Neural progenitor cell (in vitro differentiated cells): Measurements from ENCODE around the gene PRKCA. TPM values are rescaled to one million over a fixed set of nuclear protein-coding genes. Genes with fewer than 3 reads are reported as not detected.

Experiments
- DNase-seq: peaks from one replicate; pipeline ENCODE4 v3.0.0-alpha.2; 2016; ENCODE audit warnings: low spot score
- H2AFZ ChIP-seq: fragments of 200-600 bp; sonication (generic); replicated peaks from 2 replicates; pipeline ENCODE4 v1.6.1; 2016; ENCODE audit warnings: antibody characterized with exemption
- H3F3A ChIP-seq: fragments of 200-600 bp; sonication (generic); 2 replicates; pipeline ENCODE4 v1.6.1; 2016; ENCODE audit warnings: antibody characterized with exemption, low read depth
- H3K27ac ChIP-seq: fragments of 200-600 bp; sonication (generic); 2 replicates; pipeline ENCODE4 v1.5.1; 2016; ENCODE audit warnings: mild to moderate bottlenecking
- H3K27me3 ChIP-seq: fragments of 200-600 bp; sonication (generic); 2 replicates; pipeline ENCODE4 v1.6.1; 2016; ENCODE audit warnings: mild to moderate bottlenecking, moderate library complexity
- H3K36me3 ChIP-seq: fragments of 200-600 bp; sonication (generic); 2 replicates; pipeline ENCODE4 v1.5.1; 2016
- H3K4me1 ChIP-seq: fragments of 200-600 bp; sonication (generic); 2 replicates; pipeline ENCODE4 v1.6.1; 2016; ENCODE audit warnings: mixed run types
- H3K4me2 ChIP-seq: fragments of 200-600 bp; sonication (generic); 2 replicates; pipeline ENCODE4 v1.6.1; 2016
- H3K4me3 ChIP-seq: fragments of 200-600 bp; sonication (generic); 2 replicates; pipeline ENCODE4 v1.5.1; 2016
- H3K79me2 ChIP-seq: fragments of 200-600 bp; sonication (generic); 2 replicates; pipeline ENCODE4 v1.6.1; 2016; ENCODE audit warnings: low read depth
- H3K9ac ChIP-seq: fragments of 200-600 bp; sonication (generic); 2 replicates; pipeline ENCODE4 v1.6.1; 2016
- H3K9me3 ChIP-seq: fragments of 200-600 bp; sonication (generic); 2 replicates; pipeline ENCODE4 v1.5.1; 2016; ENCODE audit warnings: low read depth
- H4K20me1 ChIP-seq: fragments of 200-600 bp; sonication (generic); 2 replicates; pipeline ENCODE4 v1.6.1; 2016; ENCODE audit warnings: low read depth
- H3K27ac Mint-ChIP-seq: 3 replicates; pipeline ENCODE4 v1.8.0; 2021; ENCODE audit warnings: mixed read lengths
- H3K27me3 Mint-ChIP-seq: 2 replicates; pipeline ENCODE4 v1.8.0; 2022; ENCODE audit warnings: low read depth, mild to moderate bottlenecking, inconsistent platforms, moderate library complexity, mixed read lengths; ENCODE audit not compliant: insufficient read depth
- H3K36me3 Mint-ChIP-seq: 3 replicates; pipeline ENCODE4 v1.8.0; 2021; ENCODE audit warnings: mixed read lengths
- H3K4me1 Mint-ChIP-seq: 3 replicates; pipeline ENCODE4 v1.8.0; 2021; ENCODE audit warnings: mixed read lengths
- H3K4me3 Mint-ChIP-seq: 3 replicates; pipeline ENCODE4 v1.8.0; 2021; ENCODE audit warnings: mild to moderate bottlenecking, moderate library complexity, mixed read lengths
- H3K9me3 Mint-ChIP-seq: 3 replicates; pipeline ENCODE4 v1.8.0; 2020; ENCODE audit warnings: mixed read lengths
- CTCF ChIP-seq: fragments of 200-600 bp; sonication (generic); IDR thresholded peaks from 2 replicates; pipeline ENCODE4 v1.5.1; 2017; ENCODE audit warnings: antibody characterized with exemption, mild to moderate bottlenecking
- EZH2 ChIP-seq: fragments of 200-600 bp; sonication (generic); IDR thresholded peaks from 2 replicates; pipeline ENCODE4 v1.6.1; 2017; ENCODE audit warnings: antibody characterized with exemption, mild to moderate bottlenecking, moderate library complexity
- EZH2phosphoT487 ChIP-seq: fragments of 200-600 bp; sonication (generic); IDR thresholded peaks from 2 replicates; pipeline ENCODE4 v1.6.1; 2017; ENCODE audit warnings: antibody characterized with exemption
- total RNA-seq: library from RNA; depleted of rRNA; stranded (reverse); fragments of >200 nt; gene quantifications from 2 replicates; pipeline ENCODE4 v1.2.3, GENCODE V29; 2015; ENCODE audit warnings: low replicate concordance

PRKCA gene
- total RNA-seq, 1 donor from 2014 or later: 2.1 TPM

- no peak overlapping the region for H3K4me3 Mint-ChIP-seq
- Histone ChIP-seq H3K4me3 (no peak overlapping the region), H2AFZ (no peak overlapping the region), H3K79me2 (no peaks in the 10 kb centered on the region), H3K27ac (no peak overlapping the region), H4K20me1 (no peaks in the 10 kb centered on the region), H3K9ac (no peak overlapping the region), H3F3A (no peaks in the 10 kb centered on the region), H3K27me3 (no peaks in the 10 kb centered on the region), H3K36me3 (no peaks in the 10 kb centered on the region), H3K9me3 (no peaks in the 10 kb centered on the region), H3K4me1 (no peaks in the 10 kb centered on the region), H3K4me2 (no peak overlapping the region)
- H3K9me3 Mint-ChIP-seq: peaks cover 32% of the 10 kb centered on the region
- no peak overlapping the region for H3K27ac Mint-ChIP-seq
- no peaks in the 10 kb centered on the region for H3K4me1 Mint-ChIP-seq
- no peak for TF ChIP-seq EZH2
- TF ChIP-seq CTCF: no peak
- no peak for TF ChIP-seq EZH2phosphoT487
- H3K27me3 Mint-ChIP-seq: peaks cover 4% of the 10 kb centered on the region
- no peaks in the 10 kb centered on the region for H3K36me3 Mint-ChIP-seq
- DNase-seq: no peak
Measured at GRCh38 chr17:66850692-66851091, 548.3 kb downstream of the PRKCA start.

GRCh38 chr17:66855204-66855603, 552.8 kb downstream of the PRKCA start:
- H3K27ac ChIP-seq: no peak overlapping the region
- Mint-ChIP-seq H3K27me3 (peaks cover 2% of the 10 kb centered on the region), H3K4me1 (no peaks in the 10 kb centered on the region), H3K9me3 (peaks cover 19% of the 10 kb centered on the region), H3K27ac (no peak overlapping the region), H3K36me3 (no peaks in the 10 kb centered on the region), H3K4me3 (no peak overlapping the region)
- H3K9me3 ChIP-seq: no peaks in the 10 kb centered on the region
- no peaks in the 10 kb centered on the region for H3K36me3 ChIP-seq
- no peak for TF ChIP-seq EZH2
- TF ChIP-seq EZH2phosphoT487: no peak
- peak; percentile 46 for TF ChIP-seq CTCF
- H4K20me1 ChIP-seq: no peaks in the 10 kb centered on the region
- H3K4me1 ChIP-seq: no peaks in the 10 kb centered on the region
- H3F3A ChIP-seq: no peaks in the 10 kb centered on the region
- no peaks in the 10 kb centered on the region for H3K27me3 ChIP-seq
- no peak overlapping the region for H3K4me2 ChIP-seq
- H3K4me3 ChIP-seq: no peak overlapping the region
- no peak overlapping the region for H3K9ac ChIP-seq
- H2AFZ ChIP-seq: no peak overlapping the region
- peak; percentile 14 for DNase-seq
- no peaks in the 10 kb centered on the region for H3K79me2 ChIP-seq

- Histone ChIP-seq H3K4me1 (no peaks in the 10 kb centered on the region), H3F3A (no peaks in the 10 kb centered on the region), H4K20me1 (no peaks in the 10 kb centered on the region), H3K4me2 (no peak overlapping the region), H3K4me3 (no peak overlapping the region), H3K27ac (no peak overlapping the region), H3K9ac (no peak overlapping the region), H3K36me3 (no peaks in the 10 kb centered on the region), H2AFZ (no peak overlapping the region), H3K27me3 (no peaks in the 10 kb centered on the region), H3K79me2 (no peaks in the 10 kb centered on the region), H3K9me3 (no peaks in the 10 kb centered on the region)
- Mint-ChIP-seq H3K9me3 (peaks cover 10% of the 10 kb centered on the region), H3K27me3 (peaks cover 2% of the 10 kb centered on the region), H3K4me3 (no peak overlapping the region), H3K27ac (no peak overlapping the region), H3K4me1 (no peaks in the 10 kb centered on the region), H3K36me3 (no peaks in the 10 kb centered on the region)
- no peak for TF ChIP-seq EZH2phosphoT487
- no peak for TF ChIP-seq EZH2
- TF ChIP-seq CTCF: no peak
- no peak for DNase-seq
Measured at GRCh38 chr17:66858226-66859083, 556.0 kb downstream of the PRKCA start.
